GM23248 (cell line): ENCODE data around the gene TRIP4. TPM values are rescaled to one million over a fixed set of nuclear protein-coding genes. Genes with fewer than 3 reads are reported as not detected.

Source experiments
- DNase-seq: peaks from one replicate; pipeline ENCODE4 v3.0.0-alpha.2; 2015
- H2AFZ ChIP-seq: fragments of 200-600 bp; sonication (generic); 2 replicates; pipeline ENCODE4 v1.6.1; 2016; ENCODE audit warnings: antibody characterized with exemption
- H3F3A ChIP-seq: fragments of 200-600 bp; sonication (generic); 2 replicates; pipeline ENCODE4 v1.6.1; 2016; ENCODE audit warnings: mild to moderate bottlenecking, antibody characterized with exemption, mixed run types; ENCODE audit not compliant: insufficient read depth
- H3K27ac ChIP-seq: fragments of 200-600 bp; sonication (generic); 2 replicates; pipeline ENCODE4 v1.5.1; 2016; ENCODE audit warnings: mild to moderate bottlenecking
- H3K27me3 ChIP-seq: fragments of 200-600 bp; sonication (generic); replicated peaks from 2 replicates; pipeline ENCODE4 v1.6.1; 2016; ENCODE audit warnings: mild to moderate bottlenecking; ENCODE audit not compliant: insufficient read depth
- H3K36me3 ChIP-seq: fragments of 200-600 bp; sonication (generic); 2 replicates; pipeline ENCODE4 v1.6.1; 2016; ENCODE audit warnings: low read depth, mild to moderate bottlenecking
- H3K4me1 ChIP-seq: fragments of 200-600 bp; sonication (generic); 2 replicates; pipeline ENCODE4 v1.6.1; 2016; ENCODE audit warnings: mild to moderate bottlenecking; ENCODE audit not compliant: insufficient read depth
- H3K4me2 ChIP-seq: fragments of 200-600 bp; sonication (generic); one replicate; pipeline ENCODE4 v1.6.1; 2016; ENCODE audit warnings: mild to moderate bottlenecking; ENCODE audit not compliant: unreplicated experiment
- H3K4me3 ChIP-seq: fragments of 200-600 bp; sonication (generic); 2 replicates; pipeline ENCODE4 v1.5.1; 2016; ENCODE audit warnings: mild to moderate bottlenecking
- H3K79me2 ChIP-seq: fragments of 200-600 bp; sonication (generic); 2 replicates; pipeline ENCODE4 v1.6.1; 2016; ENCODE audit warnings: mild to moderate bottlenecking; ENCODE audit not compliant: insufficient read depth
- H3K9ac ChIP-seq: fragments of 200-600 bp; sonication (generic); 2 replicates; pipeline ENCODE4 v1.6.1; 2016; ENCODE audit warnings: mild to moderate bottlenecking
- H3K9me2 ChIP-seq: fragments of 200-600 bp; sonication (generic); 2 replicates; pipeline ENCODE4 v1.6.1; 2016; ENCODE audit warnings: mixed run types, mild to moderate bottlenecking, moderate library complexity; ENCODE audit not compliant: insufficient read depth
- H3K9me3 ChIP-seq: fragments of 200-600 bp; sonication (generic); one replicate; pipeline ENCODE4 v1.6.1; 2017; ENCODE audit warnings: low read depth
- H4K20me1 ChIP-seq: fragments of 200-600 bp; sonication (generic); 2 replicates; pipeline ENCODE4 v1.6.0; 2016; ENCODE audit not compliant: insufficient read depth
- EZH2 ChIP-seq: fragments of 200-600 bp; sonication (generic); IDR thresholded peaks from 2 replicates; pipeline ENCODE4 v1.6.1; 2018; ENCODE audit warnings: antibody characterized with exemption, mild to moderate bottlenecking; ENCODE audit not compliant: insufficient read depth, poor library complexity, severe bottlenecking
- EZH2phosphoT487 ChIP-seq: fragments of 200-600 bp; sonication (generic); IDR thresholded peaks from 2 replicates; pipeline ENCODE4 v1.6.1; 2018; ENCODE audit warnings: antibody characterized with exemption, moderate library complexity, mild to moderate bottlenecking, low read depth; ENCODE audit not compliant: insufficient read depth
- WGBS, 2 experiments: methylation state at CpG; one replicate each; pipeline ENCODE4 v1.1.6; 2015 to 2017; ENCODE audit warnings: low lambda C conversion rate in 2 of 2, low coverage in 1 of 2; ENCODE audit errors: missing lambda C conversion rate in 2 of 2; 5-methylcytosine and 5-hydroxymethylcytosine counted together
- in situ Hi-C: fragments of 300-500 bp; cut with MboI; formaldehyde crosslinking; loops from 2 replicates; pipeline ENCODE4 v1.15.0; 2020
- polyA plus RNA-seq: library from polyadenylated mRNA; unstranded; fragments of >200 nt; fragmentation: Nextera tagmentation; extraction: Ambion mirVana; gene quantifications from 2 replicates; pipeline ENCODE4 v1.2.1, GENCODE V29; 2016
- total RNA-seq: library from RNA; depleted of rRNA; stranded (reverse); fragments of >200 nt; shearing (Covaris generic); gene quantifications from 2 replicates; pipeline ENCODE4 v1.2.3, GENCODE V29; 2014

The TRIP4 gene
- total and polyA plus RNA-seq, 2 experiments from 2014 or later = 6.9 to 32.9 TPM

GRCh38 chr15:64437982-64438381, 50.3 kb downstream of the TRIP4 start:
- H3K4me1 ChIP-seq = peaks cover 4% of the 10 kb centered on the region
- no peak overlapping the region for H3K4me3 ChIP-seq
- 96 to 100% methylated on average over 1 of the region's 1 CpG for WGBS, 2 experiments
- no peaks in the 10 kb centered on the region for H3K79me2 ChIP-seq
- no peaks in the 10 kb centered on the region for H3K27me3 ChIP-seq
- DNase-seq = no peak
- no peaks in the 10 kb centered on the region for H4K20me1 ChIP-seq
- no peaks in the 10 kb centered on the region for H3K9me2 ChIP-seq
- no peaks in the 10 kb centered on the region for H3K36me3 ChIP-seq
- H3K4me2 ChIP-seq = no peak overlapping the region
- H3F3A ChIP-seq = peaks cover 10% of the 10 kb centered on the region
- no peak overlapping the region for H3K27ac ChIP-seq
- TF ChIP-seq EZH2 (no peak), EZH2phosphoT487 (no peak)
- in situ Hi-C loops = no loop called here
- H3K9ac ChIP-seq = no peak overlapping the region
- H3K9me3 ChIP-seq = no peaks in the 10 kb centered on the region
- no peak overlapping the region for H2AFZ ChIP-seq

GRCh38 chr15:64438653-64439447, 51.2 kb downstream of the TRIP4 start:
- H3K4me1 ChIP-seq = peaks cover 13% of the 10 kb centered on the region
- in situ Hi-C loops = no loop called here
- no peak for DNase-seq
- H3K27ac ChIP-seq = no peak overlapping the region
- no peaks in the 10 kb centered on the region for H3K27me3 ChIP-seq
- no peak for TF ChIP-seq EZH2phosphoT487
- no peak for TF ChIP-seq EZH2
- H3K4me2 ChIP-seq = no peak overlapping the region
- H2AFZ ChIP-seq = no peak overlapping the region
- no peak overlapping the region for H3K4me3 ChIP-seq
- H4K20me1 ChIP-seq = no peaks in the 10 kb centered on the region
- H3F3A ChIP-seq = peaks cover 18% of the 10 kb centered on the region
- H3K9me3 ChIP-seq = no peaks in the 10 kb centered on the region
- H3K36me3 ChIP-seq = no peaks in the 10 kb centered on the region
- no peaks in the 10 kb centered on the region for H3K9me2 ChIP-seq
- no peaks in the 10 kb centered on the region for H3K79me2 ChIP-seq
- WGBS, 2 experiments = 92 to 93% methylated on average over 6 of the region's 6 CpGs
- H3K9ac ChIP-seq = no peak overlapping the region

- Histone ChIP-seq H2AFZ (no peak overlapping the region), H3K9me2 (no peaks in the 10 kb centered on the region), H3K27ac (no peak overlapping the region), H3K4me2 (no peak overlapping the region), H3K27me3 (no peaks in the 10 kb centered on the region), H3K79me2 (no peaks in the 10 kb centered on the region), H3K9ac (no peak overlapping the region), H3K4me3 (no peak overlapping the region), H3K4me1 (peaks cover 26% of the 10 kb centered on the region), H3K36me3 (peaks cover 8% of the 10 kb centered on the region), H3K9me3 (no peaks in the 10 kb centered on the region), H3F3A (peaks cover 38% of the 10 kb centered on the region), H4K20me1 (no peaks in the 10 kb centered on the region)
- TF ChIP-seq EZH2 = no peak
- TF ChIP-seq EZH2phosphoT487 = no peak
- in situ Hi-C loops = no loop called here
- DNase-seq = no peak
- WGBS, 2 experiments = 100% methylated on average over 3 of the region's 3 CpGs
Observed at GRCh38 chr15:64441852-64442251, 54.2 kb downstream of the TRIP4 start.

GRCh38 chr15:64443016-64443415, 55.4 kb downstream of the TRIP4 start:
- peaks cover 26% of the 10 kb centered on the region for H3K4me1 ChIP-seq
- H3K4me2 ChIP-seq = peak overlapping the region; percentile 6
- H3K4me3 ChIP-seq = no peak overlapping the region
- no peak for DNase-seq
- WGBS, 2 experiments = 89 to 95% methylated on average over 2 of the region's 2 CpGs
- no peak overlapping the region for H2AFZ ChIP-seq
- H4K20me1 ChIP-seq = no peaks in the 10 kb centered on the region
- in situ Hi-C loops = no loop called here
- no peaks in the 10 kb centered on the region for H3K9me3 ChIP-seq
- H3K36me3 ChIP-seq = peaks cover 15% of the 10 kb centered on the region
- H3K79me2 ChIP-seq = no peaks in the 10 kb centered on the region
- H3F3A ChIP-seq = peaks cover 38% of the 10 kb centered on the region
- no peak overlapping the region for H3K9ac ChIP-seq
- H3K9me2 ChIP-seq = no peaks in the 10 kb centered on the region
- H3K27ac ChIP-seq = 0 out of 2 replicates have a peak overlapping the region, but pooled peaks have one; percentile 46
- no peaks in the 10 kb centered on the region for H3K27me3 ChIP-seq
- TF ChIP-seq EZH2 = no peak
- TF ChIP-seq EZH2phosphoT487 = no peak
